ENCODE data around the gene PSMG4. TPM values are rescaled to one million over a fixed set of nuclear protein-coding genes. Genes with fewer than 3 reads are reported as not detected.

Gene PSMG4
- total RNA-seq, 2 experiments from 2014 or later = 50.2 to 53.9 TPM

DNA sequence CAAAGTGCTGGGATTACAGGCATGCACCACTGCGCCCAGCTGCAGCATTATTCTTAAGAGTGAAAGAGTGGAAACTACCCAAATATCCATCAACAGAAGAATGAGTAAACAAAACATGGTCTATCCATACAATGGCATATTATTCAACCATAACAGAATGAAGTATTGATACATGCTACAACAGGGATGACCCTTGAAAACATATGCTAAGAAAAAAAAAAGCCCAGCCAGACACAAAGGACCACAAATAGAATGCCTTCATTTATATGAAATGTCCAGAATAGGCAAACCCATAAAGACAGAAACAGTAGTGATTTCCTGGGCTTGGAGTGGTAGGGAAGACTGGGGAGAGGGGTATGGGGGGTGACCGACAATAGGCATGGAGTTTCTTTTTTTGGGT lies 38.4 kb upstream of the PSMG4 start:
- H3K4me3 Mint-ChIP-seq = no peak overlapping the region
- H3K4me1 Mint-ChIP-seq (ENCODE audit: low read depth) = no peaks in the 10 kb centered on the region
- intact Hi-C loops (cut with micrococcal nuclease) = no loop called here
- H3K36me3 Mint-ChIP-seq (ENCODE audit: low read depth) = no peaks in the 10 kb centered on the region
- peaks cover 40% of the 10 kb centered on the region for H3K27me3 Mint-ChIP-seq
- ChIA-PET CTCF (interaction anchor here (1.2 kb wide), 1 partner anchor 31 kb away, joined by 4 read pairs; no protein-coding TSS in a partner anchor), POLR2A (interaction anchor here (1.0 kb wide), 1 partner anchor 8 kb away, joined by 3 read pairs; no protein-coding TSS in a partner anchor)
- no peaks in the 10 kb centered on the region for H3K9me3 Mint-ChIP-seq
- no peak for DNase-seq
- TF ChIP-seq, protein P1, sequence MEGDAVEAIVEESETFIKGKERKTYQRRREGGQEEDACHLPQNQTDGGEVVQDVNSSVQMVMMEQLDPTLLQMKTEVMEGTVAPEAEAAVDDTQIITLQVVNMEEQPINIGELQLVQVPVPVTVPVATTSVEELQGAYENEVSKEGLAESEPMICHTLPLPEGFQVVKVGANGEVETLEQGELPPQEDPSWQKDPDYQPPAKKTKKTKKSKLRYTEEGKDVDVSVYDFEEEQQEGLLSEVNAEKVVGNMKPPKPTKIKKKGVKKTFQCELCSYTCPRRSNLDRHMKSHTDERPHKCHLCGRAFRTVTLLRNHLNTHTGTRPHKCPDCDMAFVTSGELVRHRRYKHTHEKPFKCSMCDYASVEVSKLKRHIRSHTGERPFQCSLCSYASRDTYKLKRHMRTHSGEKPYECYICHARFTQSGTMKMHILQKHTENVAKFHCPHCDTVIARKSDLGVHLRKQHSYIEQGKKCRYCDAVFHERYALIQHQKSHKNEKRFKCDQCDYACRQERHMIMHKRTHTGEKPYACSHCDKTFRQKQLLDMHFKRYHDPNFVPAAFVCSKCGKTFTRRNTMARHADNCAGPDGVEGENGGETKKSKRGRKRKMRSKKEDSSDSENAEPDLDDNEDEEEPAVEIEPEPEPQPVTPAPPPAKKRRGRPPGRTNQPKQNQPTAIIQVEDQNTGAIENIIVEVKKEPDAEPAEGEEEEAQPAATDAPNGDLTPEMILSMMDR (IDR thresholded peaks at IDR 0.05) = no peak
- ATAC-seq = no peak
- H3K27ac Mint-ChIP-seq = no peak overlapping the region

DNA sequence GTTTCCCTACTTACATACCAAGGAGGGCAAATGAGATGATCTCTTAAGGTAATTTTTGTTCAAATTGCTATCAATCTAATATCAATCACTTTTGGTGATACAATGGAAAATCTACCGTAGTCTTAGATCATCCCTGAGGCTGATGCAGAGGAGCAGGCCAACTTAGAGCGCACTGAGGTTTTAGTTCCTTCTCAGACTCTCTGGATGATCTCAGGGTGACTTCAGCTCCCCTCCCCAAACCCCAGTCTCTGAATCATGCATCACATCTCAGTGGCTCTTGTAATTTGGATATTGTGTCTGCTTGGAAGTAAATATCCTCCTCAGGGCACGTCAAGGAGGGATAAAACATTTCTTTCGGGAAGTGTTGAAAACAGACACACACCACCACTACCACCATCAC lies 37.2 kb upstream of the PSMG4 start:
- POLR2A ChIA-PET = no interaction called here
- DNase-seq (no peak), ATAC-seq (no peak)
- Mint-ChIP-seq H3K27me3 (peaks cover 42% of the 10 kb centered on the region), H3K4me3 (no peak overlapping the region), H3K9me3 (no peaks in the 10 kb centered on the region), H3K27ac (no peak overlapping the region), H3K4me1 (ENCODE audit: low read depth) (peaks cover 2% of the 10 kb centered on the region), H3K36me3 (ENCODE audit: low read depth) (no peaks in the 10 kb centered on the region)
- CTCF ChIA-PET = interaction anchor here (1.2 kb wide), 1 partner anchor 30 kb away, joined by 4 read pairs; no protein-coding TSS in a partner anchor
- intact Hi-C loops (cut with micrococcal nuclease) = no loop called here
- TF ChIP-seq, protein P1 (IDR thresholded peaks at IDR 0.05) = no peak

DNA sequence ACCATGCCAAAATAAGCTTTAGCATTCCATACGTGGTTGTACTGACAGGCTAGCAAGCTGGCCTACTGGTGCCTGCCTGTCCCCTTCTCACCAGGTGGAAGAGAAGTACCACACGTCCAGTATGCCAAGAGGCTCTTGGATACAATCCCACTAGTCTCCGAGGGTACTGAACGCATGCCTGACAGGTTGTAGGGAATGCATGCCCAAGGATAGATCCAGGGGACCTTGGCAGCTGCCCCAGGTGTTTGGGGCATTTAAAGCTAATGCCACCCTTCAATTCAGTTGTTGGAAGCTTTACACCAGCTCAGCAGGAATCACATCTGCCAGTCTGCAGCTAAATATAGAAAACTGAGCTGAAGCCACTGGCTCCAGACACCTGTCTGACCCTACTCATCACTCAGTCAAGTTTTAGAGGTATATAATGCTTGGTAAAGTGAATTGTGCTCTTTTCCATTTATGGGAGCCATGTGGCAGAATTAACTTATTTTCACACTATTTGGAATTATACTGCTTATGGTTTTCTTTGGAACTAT lies 36.2 kb upstream of the PSMG4 start:
- intact Hi-C loops (cut with micrococcal nuclease) = no loop called here
- no peaks in the 10 kb centered on the region for H3K9me3 Mint-ChIP-seq
- ChIA-PET CTCF (interaction anchor here (1.4 kb wide), 1 partner anchor 11 kb away, joined by 3 read pairs; no protein-coding TSS in a partner anchor), POLR2A (no interaction called here)
- H3K4me1 Mint-ChIP-seq (ENCODE audit: low read depth) = peaks cover 7% of the 10 kb centered on the region
- H3K27me3 Mint-ChIP-seq = peaks cover 44% of the 10 kb centered on the region
- H3K4me3 Mint-ChIP-seq = no peak overlapping the region
- ATAC-seq = no peak
- DNase-seq = no peak
- TF ChIP-seq, protein P1 (IDR thresholded peaks at IDR 0.05) = no peak
- H3K36me3 Mint-ChIP-seq (ENCODE audit: low read depth) = no peaks in the 10 kb centered on the region
- H3K27ac Mint-ChIP-seq = no peak overlapping the region

DNA sequence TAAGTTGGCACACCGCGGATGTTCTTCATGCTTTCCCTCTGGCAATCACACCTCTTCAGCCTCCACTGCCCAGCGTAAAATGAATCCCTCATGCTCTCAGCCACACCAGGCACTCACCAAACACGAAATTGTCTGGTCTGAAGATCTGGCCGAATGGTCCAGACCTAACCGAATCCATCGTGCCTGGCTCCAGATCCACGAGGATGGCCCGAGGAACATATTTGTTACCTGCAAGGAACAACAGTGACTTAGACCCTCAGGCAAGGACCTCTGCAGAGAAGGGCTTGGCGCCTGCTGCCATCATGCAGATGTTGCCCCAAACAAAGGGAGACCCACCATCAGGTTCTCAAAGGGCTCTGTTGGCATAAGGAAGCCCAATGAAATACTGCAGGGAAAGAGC lies 32.7 kb upstream of the PSMG4 start:
- intact Hi-C loops (cut with micrococcal nuclease) = no loop called here
- TF ChIP-seq, protein P1 (IDR thresholded peaks at IDR 0.05) = no peak
- no peak for DNase-seq
- Mint-ChIP-seq H3K4me3 (no peak overlapping the region), H3K27ac (no peak overlapping the region), H3K9me3 (no peaks in the 10 kb centered on the region), H3K36me3 (ENCODE audit: low read depth) (no peaks in the 10 kb centered on the region), H3K4me1 (ENCODE audit: low read depth) (peaks cover 34% of the 10 kb centered on the region), H3K27me3 (peaks cover 53% of the 10 kb centered on the region)
- no peak for ATAC-seq
- ChIA-PET CTCF (interaction anchor here (0.7 to 1.1 kb wide), 2 partner anchors 11 to 26 kb away, joined by 3 to 5 read pairs; no protein-coding TSS in a partner anchor), POLR2A (interaction anchor here (1.3 kb wide), 1 partner anchor 14 kb away, joined by 6 read pairs; no protein-coding TSS in a partner anchor)

Measured in activated CD8-positive, alpha-beta T cell treated with anti-CD3 and anti-CD28 coated beads for 36 hours (primary cell).